ENCODE data around the gene BARHL2.

- TF ChIP-seq CTCF (IDR thresholded peaks at IDR 0.05) (no peak), POLR2A (IDR thresholded peaks at IDR 0.05) (no peak), POLR2AphosphoS5 (IDR thresholded peaks at IDR 0.05) (no peak)
Observed at GRCh38 chr1:90712153-90712856, 4.8 kb downstream of the BARHL2 start.

All from breast epithelium (tissue), 3 donors.